T-helper 2 cell (primary cell): Measurements from ENCODE around the gene MID1.

Experiments used
- DNase-seq, 5 experiments: peaks; one replicate each; pipeline versions ENCODE4 v3.0.0 to v3.0.0-alpha.2; 2012 to 2022

MID1 gene

GRCh38 chrX:10484683-10485247, 135.6 kb downstream of the MID1 start:
- DNase-seq: no peak

- DNase-seq: no peak
Measured at GRCh38 chrX:10483191-10483831, 137.1 kb downstream of the MID1 start.

GRCh38 chrX:10482708-10483107, 137.7 kb downstream of the MID1 start:
- DNase-seq: no peak

GRCh38 chrX:10482261-10482660, 138.1 kb downstream of the MID1 start:
- no peak for DNase-seq

GRCh38 chrX:10480861-10481260, 139.5 kb downstream of the MID1 start:
- no peak for DNase-seq

- no peak for DNase-seq
Measured at GRCh38 chrX:10479508-10479907, 140.9 kb downstream of the MID1 start.

GRCh38 chrX:10477525-10477924, 142.9 kb downstream of the MID1 start:
- DNase-seq: no peak

GRCh38 chrX:10474913-10475568, 145.3 kb downstream of the MID1 start:
- DNase-seq: no peak

GRCh38 chrX:10474510-10474909, 145.9 kb downstream of the MID1 start:
- DNase-seq: no peak

GRCh38 chrX:10471418-10471817, 149.0 kb downstream of the MID1 start:
- no peak for DNase-seq

- DNase-seq: no peak
Measured at GRCh38 chrX:10470009-10470408, 150.4 kb downstream of the MID1 start.

- no peak for DNase-seq
Measured at GRCh38 chrX:10467793-10468192, 152.6 kb downstream of the MID1 start.

GRCh38 chrX:10465254-10465653, 155.1 kb downstream of the MID1 start:
- DNase-seq: no peak

GRCh38 chrX:10457092-10457491, 163.3 kb downstream of the MID1 start:
- no peak for DNase-seq

GRCh38 chrX:10453945-10454344, 166.4 kb downstream of the MID1 start:
- DNase-seq: no peak

GRCh38 chrX:10450959-10451355, 169.4 kb downstream of the MID1 start:
- no peak for DNase-seq

- no peak for DNase-seq
Measured at GRCh38 chrX:10450229-10450958, 170.0 kb downstream of the MID1 start.

- DNase-seq: no peak
Measured at GRCh38 chrX:10447564-10448214, 172.7 kb downstream of the MID1 start.

- DNase-seq: no peak
Measured at GRCh38 chrX:10444204-10444603, 176.2 kb downstream of the MID1 start.

GRCh38 chrX:10441464-10441863, 178.9 kb downstream of the MID1 start:
- DNase-seq: no peak

- no peak for DNase-seq
Measured at GRCh38 chrX:10433296-10433965, 187.0 kb downstream of the MID1 start.

- DNase-seq: no peak
Measured at GRCh38 chrX:10429908-10430307, 190.5 kb downstream of the MID1 start.

GRCh38 chrX:10427249-10427648, 193.1 kb downstream of the MID1 start:
- DNase-seq: no peak
